ENCODE measurements around the gene CCDC92B. TPM values are rescaled to one million over a fixed set of nuclear protein-coding genes. Genes with fewer than 3 reads are reported as not detected.
"Not testable (repeated sequence)": the region's sequence is repeated elsewhere in the genome, so short reads cannot be mapped to it uniquely, and the experiment has no call there.

Gene CCDC92B
- total RNA-seq, 4 donors from 2014 or later = 0.25 TPM; not detected in 3

DNA sequence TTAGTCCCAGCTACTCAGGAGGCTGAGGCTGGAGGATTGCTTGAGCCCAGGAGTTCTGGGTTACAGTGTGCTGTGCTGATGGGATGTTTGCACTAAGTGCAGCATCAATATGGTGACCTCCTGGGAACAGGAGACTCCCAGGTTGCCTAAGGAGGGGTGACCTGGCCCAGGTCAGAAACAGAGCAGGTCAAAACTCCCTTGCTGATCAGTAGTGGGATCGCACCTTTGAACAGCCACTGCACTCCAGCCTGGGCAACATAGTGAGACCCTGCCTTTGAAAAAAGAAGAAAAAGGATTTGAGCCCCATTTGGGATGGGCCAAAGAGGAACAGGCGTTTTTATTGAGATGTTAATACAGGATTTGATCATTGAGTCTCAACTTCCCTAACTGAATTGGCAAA lies 68.5 kb downstream of the CCDC92B start:
- Histone ChIP-seq H3K4me3 (replicated peaks in 1 of 3) (no peak overlapping the region), H3K4me1 (peaks cover 0 to 3% of the 10 kb centered on the region in 2 donors), H3K9me3 (no peaks in the 10 kb centered on the region), H3K27me3 (no peaks in the 10 kb centered on the region), H3K36me3 (peaks cover 41 to 54% of the 10 kb centered on the region in 2 donors), H3K27ac (no peak overlapping the region)
- WGBS, 2 donors = 95 to 100% methylated on average over 2 of the region's 2 CpGs
- no peak for TF ChIP-seq POLR2A (IDR thresholded peaks at IDR 0.05)
- TF ChIP-seq, protein P1, sequence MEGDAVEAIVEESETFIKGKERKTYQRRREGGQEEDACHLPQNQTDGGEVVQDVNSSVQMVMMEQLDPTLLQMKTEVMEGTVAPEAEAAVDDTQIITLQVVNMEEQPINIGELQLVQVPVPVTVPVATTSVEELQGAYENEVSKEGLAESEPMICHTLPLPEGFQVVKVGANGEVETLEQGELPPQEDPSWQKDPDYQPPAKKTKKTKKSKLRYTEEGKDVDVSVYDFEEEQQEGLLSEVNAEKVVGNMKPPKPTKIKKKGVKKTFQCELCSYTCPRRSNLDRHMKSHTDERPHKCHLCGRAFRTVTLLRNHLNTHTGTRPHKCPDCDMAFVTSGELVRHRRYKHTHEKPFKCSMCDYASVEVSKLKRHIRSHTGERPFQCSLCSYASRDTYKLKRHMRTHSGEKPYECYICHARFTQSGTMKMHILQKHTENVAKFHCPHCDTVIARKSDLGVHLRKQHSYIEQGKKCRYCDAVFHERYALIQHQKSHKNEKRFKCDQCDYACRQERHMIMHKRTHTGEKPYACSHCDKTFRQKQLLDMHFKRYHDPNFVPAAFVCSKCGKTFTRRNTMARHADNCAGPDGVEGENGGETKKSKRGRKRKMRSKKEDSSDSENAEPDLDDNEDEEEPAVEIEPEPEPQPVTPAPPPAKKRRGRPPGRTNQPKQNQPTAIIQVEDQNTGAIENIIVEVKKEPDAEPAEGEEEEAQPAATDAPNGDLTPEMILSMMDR (IDR thresholded peaks at IDR 0.05) = no peak
- intact Hi-C loops (cut with DNase I) = no loop called here
- DNase-seq = no peak

DNA sequence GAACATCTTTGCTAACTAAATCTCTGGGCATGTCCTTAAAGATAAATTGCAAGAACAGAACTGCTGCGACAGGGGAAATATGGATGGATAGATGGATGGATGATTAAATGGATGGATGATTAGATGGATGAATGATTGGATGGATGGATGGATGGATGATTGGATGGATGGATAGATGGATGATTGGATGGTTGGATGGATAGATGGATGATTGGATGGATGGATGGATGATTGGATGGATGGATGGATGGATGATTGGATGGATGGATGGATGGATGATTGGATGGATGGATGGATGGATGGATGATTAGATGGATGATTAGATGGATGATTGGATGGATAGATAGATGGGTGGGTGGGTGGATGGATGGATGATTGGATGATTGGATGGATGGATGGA lies 70.2 kb downstream of the CCDC92B start:
- 96 to 98% methylated on average over 1 of the region's 1 CpG for WGBS, 2 donors
- DNase-seq; H3K27me3 ChIP-seq; H3K4me1 ChIP-seq; H3K27ac ChIP-seq; intact Hi-C loops (cut with DNase I); H3K9me3 ChIP-seq; H3K4me3 ChIP-seq (replicated peaks in 1 of 3): not testable (repeated sequence)
- H3K36me3 ChIP-seq = peaks cover 42 to 63% of the 10 kb centered on the region in 2 donors

MicroRNA genes within 50 kb of the gene (microRNA counts, 767-probe panel; counts per million panel counts)
- microRNA hsa-miR-1253 = 0 to 3,356 counts per million in 2 donors

Small RNA genes lying within 50 kb of the gene (microRNA-seq; reads per million reads assigned to microRNA genes)
- gene MIR1253 (not detected), gene MIR6776 (not detected)

Small RNA genes lying within 50 kb of the gene (small RNA-seq; reads per million reads assigned to genes)
- not detected for gene MIR1253
- not detected for gene MIR6776
- gene RN7SL608P = not detected
- not detected for gene hsa-mir-1253

Other genes starting within 250 kb of the CCDC92B start
- gene METTL16, start 237.8 kb downstream of the CCDC92B start, total RNA-seq = 10 to 100 TPM; 30.4 to 48.9 (median 44.7) TPM
- gene PAFAH1B1, start 156.0 kb downstream of the CCDC92B start, total RNA-seq = 100 to 1,000 TPM; 102 to 184 (median 109) TPM
- 10 to 100 TPM; 45.7 to 99.2 (median 78.6) TPM for gene CLUH, start 37.9 kb downstream of the CCDC92B start, total RNA-seq
- gene RAP1GAP2, start 46.8 kb upstream of the CCDC92B start, total RNA-seq = 1 to 10 TPM; 5.9 to 8.4 (median 6.8) TPM

Data from thyroid gland (tissue), 4 donors.